ENCODE data around the gene VIPR2.
"Not testable (repeated sequence)": the region's sequence is repeated elsewhere in the genome, so short reads cannot be mapped to it uniquely, and the experiment has no call there.

Gene VIPR2

GRCh38 chr7:159144758-159145489, at the start of gene VIPR2:
Gene VIPR2 (minus strand): TSS chr7:159144867. CDS start chr7:159144771, 96 bp downstream.
- DNase-seq, result no peak

GRCh38 chr7:159193543-159194090, 49.0 kb upstream of the VIPR2 start:
- no peak for DNase-seq

- no peak for DNase-seq
Measured at GRCh38 chr7:159192725-159193453, 48.2 kb upstream of the VIPR2 start.

GRCh38 chr7:159192013-159192412, 47.3 kb upstream of the VIPR2 start:
- no peak for DNase-seq

- no peak for DNase-seq
Measured at GRCh38 chr7:159191236-159191635, 46.6 kb upstream of the VIPR2 start.

- no peak for DNase-seq
Measured at GRCh38 chr7:159188011-159188410, 43.3 kb upstream of the VIPR2 start.

GRCh38 chr7:159179241-159179640, 34.6 kb upstream of the VIPR2 start:
- DNase-seq, result no peak

- no peak for DNase-seq
Measured at GRCh38 chr7:159177284-159177953, 32.8 kb upstream of the VIPR2 start.

- DNase-seq, result no peak
Measured at GRCh38 chr7:159175792-159176191, 31.1 kb upstream of the VIPR2 start.

- not testable (repeated sequence) for DNase-seq
Measured at GRCh38 chr7:159175100-159175499, 30.4 kb upstream of the VIPR2 start.

- DNase-seq, result no peak
Measured at GRCh38 chr7:159172400-159172799, 27.7 kb upstream of the VIPR2 start.

- no peak for DNase-seq
Measured at GRCh38 chr7:159169391-159169790, 24.7 kb upstream of the VIPR2 start.

- no peak for DNase-seq
Measured at GRCh38 chr7:159167139-159167538, 22.5 kb upstream of the VIPR2 start.

- no peak for DNase-seq
Measured at GRCh38 chr7:159166530-159166929, 21.9 kb upstream of the VIPR2 start.

- DNase-seq, result no peak
Measured at GRCh38 chr7:159165352-159165751, 20.7 kb upstream of the VIPR2 start.

GRCh38 chr7:159163703-159164301, 19.1 kb upstream of the VIPR2 start:
- DNase-seq, result not testable (repeated sequence)

GRCh38 chr7:159162050-159162626, 17.5 kb upstream of the VIPR2 start:
- DNase-seq, result not testable (repeated sequence)

GRCh38 chr7:159160450-159160849, 15.8 kb upstream of the VIPR2 start:
- no peak for DNase-seq

GRCh38 chr7:159159731-159160130, 15.1 kb upstream of the VIPR2 start:
- no peak for DNase-seq

GRCh38 chr7:159158888-159159405, 14.3 kb upstream of the VIPR2 start:
- DNase-seq, result no peak

- DNase-seq, result no peak
Measured at GRCh38 chr7:159158125-159158887, 13.6 kb upstream of the VIPR2 start.

GRCh38 chr7:159157714-159158113, 13.0 kb upstream of the VIPR2 start:
- no peak for DNase-seq
